Hepatocyte (in vitro differentiated cells): ENCODE data around the gene ADCY9. TPM values are rescaled to one million over a fixed set of nuclear protein-coding genes. Genes with fewer than 3 reads are reported as not detected.

ENCODE experiments used
- DNase-seq: peaks from one replicate; pipeline ENCODE4 v3.0.0-alpha.2; 2016; ENCODE audit warnings: low spot score
- H2AFZ ChIP-seq: fragments of 200-600 bp; sonication (generic); 2 replicates; pipeline ENCODE4 v1.6.0; 2016; ENCODE audit warnings: antibody characterized with exemption, mild to moderate bottlenecking
- H3K27ac ChIP-seq: fragments of 200-600 bp; sonication (generic); 2 replicates; pipeline ENCODE4 v1.5.1; 2016; ENCODE audit warnings: mild to moderate bottlenecking
- H3K27me3 ChIP-seq: fragments of 200-600 bp; sonication (generic); 2 replicates; pipeline ENCODE4 v1.6.1; 2016
- H3K36me3 ChIP-seq: fragments of 200-600 bp; sonication (generic); replicated peaks from 2 replicates; pipeline ENCODE4 v1.5.1; 2016; ENCODE audit warnings: low read depth; ENCODE audit not compliant: insufficient read depth
- H3K4me1 ChIP-seq: fragments of 200-600 bp; sonication (generic); 2 replicates; pipeline ENCODE4 v1.5.1; 2016; ENCODE audit warnings: mild to moderate bottlenecking, moderate library complexity; ENCODE audit not compliant: insufficient read depth
- H3K4me2 ChIP-seq: fragments of 200-600 bp; sonication (generic); 2 replicates; pipeline ENCODE4 v1.6.0; 2016
- H3K4me3 ChIP-seq: fragments of 200-600 bp; sonication (generic); 2 replicates; pipeline ENCODE4 v1.5.1; 2016; ENCODE audit warnings: mild to moderate bottlenecking
- H3K79me2 ChIP-seq: fragments of 200-600 bp; sonication (generic); 2 replicates; pipeline ENCODE4 v1.6.0; 2017; ENCODE audit warnings: mild to moderate bottlenecking
- H3K9me2 ChIP-seq: fragments of 200-600 bp; sonication (generic); replicated peaks from 2 replicates; pipeline ENCODE4 v1.6.0; 2017; ENCODE audit warnings: mild to moderate bottlenecking; ENCODE audit not compliant: insufficient read depth
- H3K9me3 ChIP-seq: fragments of 200-600 bp; sonication (generic); 2 replicates; pipeline ENCODE4 v1.5.1; 2016; ENCODE audit warnings: low read depth, mild to moderate bottlenecking
- H4K20me1 ChIP-seq: fragments of 200-600 bp; sonication (generic); 2 replicates; pipeline ENCODE4 v1.6.0; 2016; ENCODE audit warnings: mild to moderate bottlenecking; ENCODE audit not compliant: insufficient read depth, poor library complexity, severe bottlenecking
- EZH2 ChIP-seq: fragments of 200-600 bp; sonication (generic); IDR thresholded peaks from 2 replicates; pipeline ENCODE4 v1.6.1; 2016; ENCODE audit warnings: antibody characterized with exemption, mild to moderate bottlenecking, borderline replicate concordance
- EZH2phosphoT487 ChIP-seq: fragments of 200-600 bp; sonication (generic); IDR thresholded peaks from one replicate; pipeline ENCODE4 v1.6.1; 2018; ENCODE audit warnings: antibody characterized with exemption, mild to moderate bottlenecking, low read depth, moderate library complexity; ENCODE audit not compliant: unreplicated experiment, severe bottlenecking
- WGBS: methylation state at CpG from one replicate; pipeline ENCODE4 v1.1.6; 2016; ENCODE audit warnings: low lambda C conversion rate; ENCODE audit errors: missing lambda C conversion rate; 5-methylcytosine and 5-hydroxymethylcytosine counted together
- polyA plus RNA-seq: library from polyadenylated mRNA; unstranded; fragments of >200 nt; fragmentation: Nextera tagmentation; extraction: Ambion mirVana; gene quantifications from 2 replicates; pipeline ENCODE4 v1.2.1, GENCODE V29; 2016
- total RNA-seq: library from RNA; depleted of rRNA; stranded (reverse); fragments of >200 nt; gene quantifications from 2 replicates; pipeline ENCODE4 v1.2.3, GENCODE V29; 2014
- TF ChIP-seq, protein P1 (sequence below): fragments of 200-600 bp; sonication (generic); IDR thresholded peaks from 2 replicates; pipeline ENCODE4 v1.5.1; 2016; ENCODE audit warnings: antibody characterized with exemption, mild to moderate bottlenecking; ENCODE audit not compliant: poor library complexity

Gene ADCY9
- total and polyA plus RNA-seq, 2 experiments from 2014 or later = 12.0 to 15.9 TPM

DNA sequence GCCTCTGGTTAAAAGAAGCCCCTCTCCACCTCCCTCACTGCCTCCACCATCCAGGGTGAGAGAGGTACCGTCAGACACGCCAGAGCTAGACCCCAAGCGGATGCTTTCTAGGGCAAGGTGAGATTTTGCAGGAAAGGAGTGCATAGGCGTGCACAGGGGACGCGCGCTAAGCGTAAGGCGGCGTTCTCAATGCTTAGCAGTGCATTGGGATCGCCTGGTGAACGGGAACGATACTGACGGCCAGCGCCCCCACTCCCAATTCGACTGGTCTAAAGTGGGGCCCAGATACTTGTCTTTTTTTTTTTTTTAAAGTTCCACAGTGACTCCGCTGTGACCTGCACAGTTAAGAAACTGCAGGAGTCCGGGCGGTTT is 177.8 kb downstream of the ADCY9 start:
- no peaks in the 10 kb centered on the region for H3K79me2 ChIP-seq
- 92% methylated on average over 19 of the region's 19 CpGs for WGBS
- H4K20me1 ChIP-seq = no peaks in the 10 kb centered on the region
- H3K4me2 ChIP-seq = peak overlapping the region; percentile 90
- H3K4me1 ChIP-seq = peaks cover 12% of the 10 kb centered on the region
- H3K4me3 ChIP-seq = no peak overlapping the region
- peak overlapping the region; percentile 66 for H2AFZ ChIP-seq
- TF ChIP-seq, protein P1, sequence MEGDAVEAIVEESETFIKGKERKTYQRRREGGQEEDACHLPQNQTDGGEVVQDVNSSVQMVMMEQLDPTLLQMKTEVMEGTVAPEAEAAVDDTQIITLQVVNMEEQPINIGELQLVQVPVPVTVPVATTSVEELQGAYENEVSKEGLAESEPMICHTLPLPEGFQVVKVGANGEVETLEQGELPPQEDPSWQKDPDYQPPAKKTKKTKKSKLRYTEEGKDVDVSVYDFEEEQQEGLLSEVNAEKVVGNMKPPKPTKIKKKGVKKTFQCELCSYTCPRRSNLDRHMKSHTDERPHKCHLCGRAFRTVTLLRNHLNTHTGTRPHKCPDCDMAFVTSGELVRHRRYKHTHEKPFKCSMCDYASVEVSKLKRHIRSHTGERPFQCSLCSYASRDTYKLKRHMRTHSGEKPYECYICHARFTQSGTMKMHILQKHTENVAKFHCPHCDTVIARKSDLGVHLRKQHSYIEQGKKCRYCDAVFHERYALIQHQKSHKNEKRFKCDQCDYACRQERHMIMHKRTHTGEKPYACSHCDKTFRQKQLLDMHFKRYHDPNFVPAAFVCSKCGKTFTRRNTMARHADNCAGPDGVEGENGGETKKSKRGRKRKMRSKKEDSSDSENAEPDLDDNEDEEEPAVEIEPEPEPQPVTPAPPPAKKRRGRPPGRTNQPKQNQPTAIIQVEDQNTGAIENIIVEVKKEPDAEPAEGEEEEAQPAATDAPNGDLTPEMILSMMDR = no peak
- TF ChIP-seq EZH2 (no peak), EZH2phosphoT487 (no peak)
- H3K9me2 ChIP-seq = no peaks in the 10 kb centered on the region
- no peak for DNase-seq
- no peak overlapping the region for H3K27ac ChIP-seq
- H3K36me3 ChIP-seq = no peaks in the 10 kb centered on the region
- H3K9me3 ChIP-seq = no peaks in the 10 kb centered on the region
- no peaks in the 10 kb centered on the region for H3K27me3 ChIP-seq

DNA sequence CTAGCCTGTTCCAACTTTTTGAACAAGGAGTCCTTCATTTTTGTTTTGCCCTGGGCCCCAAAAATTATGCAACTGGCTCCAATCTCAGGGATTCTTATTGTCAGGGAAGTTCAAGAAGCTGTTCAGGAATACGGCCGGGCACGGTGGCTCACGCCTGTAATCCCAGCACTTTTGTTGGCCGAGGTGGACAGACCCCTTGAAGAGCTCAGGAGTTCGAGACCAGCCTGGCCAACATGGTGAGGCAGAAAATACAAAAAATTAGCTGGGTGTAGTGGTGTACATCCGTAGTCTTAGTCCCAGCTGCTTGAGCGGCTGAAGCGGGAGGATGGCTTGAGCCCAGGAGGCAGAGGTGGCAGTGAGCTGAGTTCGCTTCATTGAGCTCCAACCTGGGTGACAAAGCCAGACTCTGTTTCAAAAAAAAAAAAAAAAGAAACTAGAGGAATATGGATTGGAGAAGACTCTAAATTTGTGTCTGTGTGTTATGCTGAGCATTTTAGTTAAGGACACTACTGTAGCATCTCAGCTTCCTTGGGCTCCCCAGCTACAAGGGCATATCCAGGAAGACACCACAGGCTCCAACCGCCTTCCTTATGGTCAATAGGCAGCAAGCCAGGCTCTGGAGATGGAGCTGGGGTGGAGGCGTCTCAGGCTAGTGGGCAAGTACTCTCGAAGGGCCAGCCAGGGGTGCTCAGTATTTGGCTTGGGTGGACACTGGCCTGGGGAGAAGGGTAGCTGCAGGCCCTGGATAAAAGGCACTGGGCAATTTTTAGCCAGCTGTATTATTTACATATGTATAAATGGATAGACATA is 179.0 kb downstream of the ADCY9 start:
- H3K27ac ChIP-seq = no peak overlapping the region
- TF ChIP-seq EZH2 (no peak), EZH2phosphoT487 (no peak)
- TF ChIP-seq, protein P1 = no peak
- no peaks in the 10 kb centered on the region for H3K27me3 ChIP-seq
- H3K4me3 ChIP-seq = no peak overlapping the region
- H3K9me2 ChIP-seq = no peaks in the 10 kb centered on the region
- no peaks in the 10 kb centered on the region for H3K79me2 ChIP-seq
- H3K4me1 ChIP-seq = peaks cover 12% of the 10 kb centered on the region
- no peaks in the 10 kb centered on the region for H3K36me3 ChIP-seq
- no peak for DNase-seq
- WGBS = 92% methylated on average over 13 of the region's 13 CpGs
- no peak overlapping the region for H3K4me2 ChIP-seq
- H2AFZ ChIP-seq = no peak overlapping the region
- no peaks in the 10 kb centered on the region for H3K9me3 ChIP-seq
- H4K20me1 ChIP-seq = no peaks in the 10 kb centered on the region

DNA sequence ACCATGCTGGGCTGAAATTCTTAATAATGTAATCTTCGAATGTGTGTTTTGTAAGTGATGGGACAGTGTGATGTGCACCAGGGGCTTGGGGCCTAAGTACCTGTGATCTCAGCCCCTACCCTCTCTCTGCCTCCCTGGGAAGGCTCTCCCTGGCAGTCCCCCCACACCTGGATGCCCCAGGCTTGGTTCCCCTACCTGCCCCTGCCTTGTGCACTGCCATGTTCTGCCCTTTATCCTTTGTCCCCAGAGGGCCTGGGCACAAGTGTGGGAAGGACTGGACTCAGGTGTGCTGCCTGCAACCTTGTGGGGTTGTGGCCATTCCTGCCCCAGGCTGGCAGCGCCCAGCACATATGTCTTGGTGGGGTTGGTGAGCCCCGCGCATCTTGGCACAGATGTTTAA is 180.3 kb downstream of the ADCY9 start:
- DNase-seq = no peak

More for the DNA sequence above, 180.3 kb downstream of the ADCY9 start:
- H3K27me3 ChIP-seq = no peaks in the 10 kb centered on the region
- no peaks in the 10 kb centered on the region for H3K36me3 ChIP-seq
- no peaks in the 10 kb centered on the region for H3K9me2 ChIP-seq
- no peak overlapping the region for H2AFZ ChIP-seq
- WGBS = 98% methylated on average over 4 of the region's 4 CpGs
- H3K27ac ChIP-seq = no peak overlapping the region
- TF ChIP-seq, protein P1 = no peak
- no peak for TF ChIP-seq EZH2
- TF ChIP-seq EZH2phosphoT487 = no peak
- H3K4me2 ChIP-seq = no peak overlapping the region
- H3K4me1 ChIP-seq = peaks cover 12% of the 10 kb centered on the region
- H3K79me2 ChIP-seq = no peaks in the 10 kb centered on the region
- H3K9me3 ChIP-seq = no peaks in the 10 kb centered on the region
- no peaks in the 10 kb centered on the region for H4K20me1 ChIP-seq
- no peak overlapping the region for H3K4me3 ChIP-seq
